Measurements from ENCODE around the gene SPDEF.

Gene SPDEF

GRCh38 chr6:34572021-34572420 is 15.9 kb upstream of the SPDEF start:
- no peak for DNase-seq (ENCODE audit: extremely low read depth, low read depth)
- no peak overlapping the region for H3K4me3 ChIP-seq (replicated peaks; ENCODE audit: low read depth, low read length)
- TF ChIP-seq, protein P1, sequence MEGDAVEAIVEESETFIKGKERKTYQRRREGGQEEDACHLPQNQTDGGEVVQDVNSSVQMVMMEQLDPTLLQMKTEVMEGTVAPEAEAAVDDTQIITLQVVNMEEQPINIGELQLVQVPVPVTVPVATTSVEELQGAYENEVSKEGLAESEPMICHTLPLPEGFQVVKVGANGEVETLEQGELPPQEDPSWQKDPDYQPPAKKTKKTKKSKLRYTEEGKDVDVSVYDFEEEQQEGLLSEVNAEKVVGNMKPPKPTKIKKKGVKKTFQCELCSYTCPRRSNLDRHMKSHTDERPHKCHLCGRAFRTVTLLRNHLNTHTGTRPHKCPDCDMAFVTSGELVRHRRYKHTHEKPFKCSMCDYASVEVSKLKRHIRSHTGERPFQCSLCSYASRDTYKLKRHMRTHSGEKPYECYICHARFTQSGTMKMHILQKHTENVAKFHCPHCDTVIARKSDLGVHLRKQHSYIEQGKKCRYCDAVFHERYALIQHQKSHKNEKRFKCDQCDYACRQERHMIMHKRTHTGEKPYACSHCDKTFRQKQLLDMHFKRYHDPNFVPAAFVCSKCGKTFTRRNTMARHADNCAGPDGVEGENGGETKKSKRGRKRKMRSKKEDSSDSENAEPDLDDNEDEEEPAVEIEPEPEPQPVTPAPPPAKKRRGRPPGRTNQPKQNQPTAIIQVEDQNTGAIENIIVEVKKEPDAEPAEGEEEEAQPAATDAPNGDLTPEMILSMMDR (IDR thresholded peaks at IDR 0.05; ENCODE audit: low read depth, low read length, missing control alignments), result no peak

DNA sequence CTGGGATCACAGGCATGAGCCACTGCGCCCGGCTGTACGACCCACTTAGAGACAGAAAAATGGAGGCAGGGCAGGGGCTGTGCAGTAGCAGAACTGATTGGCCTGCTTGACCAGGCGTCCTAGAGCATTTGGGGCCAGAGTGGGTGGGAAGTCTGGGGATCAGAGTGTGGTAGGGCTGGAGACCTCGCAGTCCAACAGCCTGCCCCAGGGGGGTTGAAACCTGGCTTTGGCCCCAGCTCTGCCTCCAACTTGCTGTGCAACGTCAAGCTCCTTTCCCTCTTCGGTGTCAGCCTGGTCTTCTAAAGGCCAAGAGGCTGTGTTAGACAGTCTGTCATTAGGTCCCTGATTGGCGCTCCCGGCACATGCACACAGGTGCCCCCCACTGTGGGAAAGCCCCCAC is 15.3 kb upstream of the SPDEF start:
- no peak overlapping the region for H3K4me3 ChIP-seq (replicated peaks; ENCODE audit: low read depth, low read length)
- TF ChIP-seq, protein P1 (IDR thresholded peaks at IDR 0.05; ENCODE audit: low read depth, low read length, missing control alignments), result no peak
- DNase-seq (ENCODE audit: extremely low read depth, low read depth), result no peak

GRCh38 chr6:34570066-34570833 is 14.1 kb upstream of the SPDEF start:
- no peak for DNase-seq (ENCODE audit: extremely low read depth, low read depth)
- TF ChIP-seq, protein P1 (IDR thresholded peaks at IDR 0.05; ENCODE audit: low read depth, low read length, missing control alignments), result no peak
- no peak overlapping the region for H3K4me3 ChIP-seq (replicated peaks; ENCODE audit: low read depth, low read length)

DNA sequence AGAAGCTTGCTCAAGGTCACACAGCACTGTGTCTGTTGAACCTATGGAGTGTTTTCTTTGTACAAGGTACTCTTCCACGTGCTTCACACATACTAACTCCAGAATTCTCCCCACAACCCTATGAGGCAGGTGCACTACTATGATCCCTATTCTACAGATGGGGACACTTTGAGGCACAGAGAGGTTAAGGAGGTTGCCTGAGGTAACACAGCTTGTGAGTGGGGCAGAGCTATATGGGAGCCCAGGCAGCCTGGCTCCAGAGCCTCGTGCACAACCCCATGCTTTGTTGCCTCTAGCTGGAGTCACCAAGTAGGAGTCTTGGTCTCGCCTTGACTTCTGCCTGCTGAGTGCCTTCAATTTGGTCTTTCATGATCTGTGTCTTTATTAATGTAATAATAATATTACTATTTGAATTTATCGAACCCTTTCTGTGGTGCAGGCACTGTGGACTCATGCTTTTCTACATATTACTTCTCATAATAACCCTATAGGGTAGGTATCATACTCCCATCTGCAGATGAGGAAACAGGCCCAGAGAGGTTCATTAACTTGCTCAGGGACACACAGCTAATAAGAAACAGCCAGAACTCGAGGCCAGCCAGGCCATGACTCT is 13.3 kb upstream of the SPDEF start:
- no peak overlapping the region for H3K4me3 ChIP-seq (replicated peaks; ENCODE audit: low read depth, low read length)
- no peak for DNase-seq (ENCODE audit: extremely low read depth, low read depth)
- TF ChIP-seq, protein P1 (IDR thresholded peaks at IDR 0.05; ENCODE audit: low read depth, low read length, missing control alignments), result no peak

GRCh38 chr6:34568341-34569201 is 12.4 kb upstream of the SPDEF start:
- TF ChIP-seq, protein P1 (IDR thresholded peaks at IDR 0.05; ENCODE audit: low read depth, low read length, missing control alignments), result no peak
- no peak overlapping the region for H3K4me3 ChIP-seq (replicated peaks; ENCODE audit: low read depth, low read length)
- DNase-seq (ENCODE audit: extremely low read depth, low read depth), result no peak

DNA sequence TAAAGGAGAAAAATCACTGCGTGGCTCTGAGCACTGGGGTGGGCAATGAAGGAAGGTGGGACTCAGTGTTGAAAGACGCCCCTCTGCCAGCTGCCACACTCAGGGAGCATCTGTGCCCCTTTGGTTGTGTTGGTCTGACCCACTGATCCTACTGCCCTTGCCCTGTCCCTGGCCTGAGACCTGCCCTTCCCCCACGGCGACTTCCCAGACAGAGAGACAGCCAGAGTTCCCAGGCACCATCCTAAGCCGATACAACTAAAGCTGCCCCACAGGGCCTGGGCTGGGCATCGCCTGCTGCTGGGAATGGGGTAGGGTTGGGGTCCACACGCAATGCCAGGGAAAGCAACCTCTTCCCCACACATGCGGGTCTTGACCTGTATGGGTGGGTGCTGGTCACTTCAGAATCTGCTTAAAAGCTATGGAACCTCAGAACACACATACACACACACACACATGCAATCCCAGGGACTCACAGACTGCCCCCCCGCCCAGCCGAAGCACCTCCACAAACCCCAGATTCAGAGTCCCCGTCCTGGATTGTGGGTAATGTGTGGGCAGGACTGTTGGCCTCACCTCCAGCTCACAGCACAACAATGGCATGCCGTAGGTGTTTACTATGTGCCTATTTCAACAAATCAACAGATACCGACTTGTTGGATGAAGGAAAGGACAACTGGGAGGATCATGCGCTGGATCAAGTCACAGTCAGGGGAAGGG is 10.9 kb upstream of the SPDEF start:
- DNase-seq (ENCODE audit: extremely low read depth, low read depth), result no peak
- H3K4me3 ChIP-seq (replicated peaks; ENCODE audit: low read depth, low read length), result no peak overlapping the region
- TF ChIP-seq, protein P1 (IDR thresholded peaks at IDR 0.05; ENCODE audit: low read depth, low read length, missing control alignments), result no peak
